K562 (cell line): ENCODE data around the gene MYLK4. TPM values are rescaled to one million over a fixed set of nuclear protein-coding genes. Genes with fewer than 3 reads are reported as not detected.

Source experiments
- ATAC-seq: fragments of 200-7000 bp; cut with Tn5 transposase; 3 replicates; pipeline ENCODE4 v1.9.1; 2020; ENCODE audit warnings: moderate library complexity
- BruUV-seq: library from RNA; stranded (reverse); fragments of 400-500 nt; replicated peaks from 2 replicates; lab custom pipeline; 2021; lab: Mats Ljungman, UMichigan
- CTCF ChIA-PET: fragments of 300-600 bp; formaldehyde crosslinking; extraction: SDS; loops from one replicate; lab custom pipeline; 2021; ENCODE audit warnings: low intra/inter-chr PET ratio; lab: Yijun Ruan, JAX
- POLR2A ChIA-PET: fragments of 300-600, 350-650 bp; sonication (Branson Sonifier 250); formaldehyde crosslinking; extraction: SDS; loops from one replicate; lab custom pipeline; 2021; ENCODE audit warnings: antibody characterized with exemption, inconsistent platforms; lab: Yijun Ruan, JAX
- DNase-seq, 4 experiments: peaks; one replicate each; pipeline versions ENCODE4 v3.0.0 to v3.0.0-alpha.2; 2011 to 2018; ENCODE audit warnings: low spot score in 3 of 4, mixed read lengths in 3 of 4; ENCODE audit errors: extremely low read depth in 1 of 4
- FAIRE-seq: peaks from 2 replicates; lab custom pipeline; 2011; peaks lifted over from hg19 to GRCh38; lab: Jason Lieb, UNC
- H2AFZ ChIP-seq: 2 replicates; pipeline ENCODE4 v1.6.0; 2011; ENCODE audit warnings: low read depth, low read length, control low read depth, inconsistent platforms
- H3K27ac ChIP-seq: fragments of 200-600 bp; 3 replicates; pipeline ENCODE4 v1.8.0; 2011; ENCODE audit warnings: low read depth, mild to moderate bottlenecking, control low read depth, inconsistent platforms, low read length, moderate library complexity, mixed read lengths; ENCODE audit errors: extremely low read depth
- H3K27me3 ChIP-seq, 2 experiments: fragments of 300-600 bp in 1 of 2; 2 replicates in 1 of 2; 3 replicates in 1 of 2; pipeline versions ENCODE4 v1.6.0 to v1.8.0; 2011; ENCODE audit warnings: inconsistent platforms in 2 of 2, low read length in 2 of 2, mild to moderate bottlenecking in 1 of 2, mixed read lengths in 1 of 2, moderate library complexity in 1 of 2; ENCODE audit not compliant: control insufficient read depth in 2 of 2, insufficient read depth in 2 of 2
- H3K36me3 ChIP-seq: fragments of 300-600 bp; 3 replicates; pipeline ENCODE4 v1.8.0; 2011; ENCODE audit warnings: mild to moderate bottlenecking, low read length, inconsistent platforms; ENCODE audit not compliant: control insufficient read depth, insufficient read depth
- H3K4me1 ChIP-seq, 2 experiments: fragments of 200-600 bp in 1 of 2; replicated peaks in 1 of 2; 2 replicates in 1 of 2; 3 replicates in 1 of 2; pipeline versions ENCODE4 v1.5.1 to v1.8.0; 2011; ENCODE audit warnings: inconsistent platforms in 2 of 2, low read length in 2 of 2, mild to moderate bottlenecking in 1 of 2, mixed read lengths in 1 of 2, moderate library complexity in 1 of 2; ENCODE audit not compliant: control insufficient read depth in 2 of 2, insufficient read depth in 2 of 2
- H3K4me2 ChIP-seq: 2 replicates; pipeline ENCODE4 v1.6.1; 2011; ENCODE audit warnings: low read length, control low read depth, inconsistent platforms, mixed read lengths; ENCODE audit not compliant: insufficient read depth
- H3K4me3 ChIP-seq: fragments of 200-600 bp; sonication (generic), shearing (Covaris generic); 2 replicates; pipeline ENCODE4 v1.5.1; 2016; ENCODE audit warnings: control low read depth, inconsistent platforms
- H3K79me2 ChIP-seq: fragments of 200-600 bp; 3 replicates; pipeline ENCODE4 v1.8.0; 2011; ENCODE audit warnings: low read length, inconsistent platforms; ENCODE audit not compliant: control insufficient read depth, insufficient read depth
- H3K9ac ChIP-seq, 2 experiments: 2 replicates each; pipeline versions ENCODE4 v1.6.0 to v1.6.1; 2011; ENCODE audit warnings: low read depth in 2 of 2, low read length in 2 of 2, control low read depth in 1 of 2, inconsistent platforms in 1 of 2, mild to moderate bottlenecking in 1 of 2, mixed read lengths in 1 of 2; ENCODE audit not compliant: insufficient read depth in 1 of 2
- H3K9me1 ChIP-seq: one replicate; pipeline ENCODE4 v1.6.0; 2011; ENCODE audit warnings: inconsistent platforms, mild to moderate bottlenecking, low read length, moderate library complexity; ENCODE audit not compliant: control insufficient read depth, insufficient read depth
- H3K9me3 ChIP-seq: replicated peaks from 2 replicates; pipeline ENCODE4 v1.5.1; 2011; ENCODE audit warnings: low read depth, low read length, inconsistent platforms; ENCODE audit not compliant: control insufficient read depth, insufficient read depth
- H4K20me1 ChIP-seq: replicated peaks from 2 replicates; pipeline ENCODE4 v1.6.1; 2011; ENCODE audit warnings: low read length, inconsistent platforms, mixed read lengths; ENCODE audit not compliant: control insufficient read depth, insufficient read depth
- CBFA2T2 ChIP-seq: fragments of 450-650 bp; conservative IDR thresholded peaks from 2 replicates; pipeline ENCODE4 v1.6.1; 2017; ENCODE audit warnings: mild to moderate bottlenecking
- CEBPG ChIP-seq, 3 experiments: fragments of 200-800 bp in 1 of 3; sonication (Bioruptor generic) in 1 of 3; sonication (generic) in 1 of 3; formaldehyde crosslinking in 1 of 3; IDR thresholded peaks in 2 of 3; conservative IDR thresholded peaks in 1 of 3; 2 replicates each; pipeline versions ENCODE4 v1.6.1 to v1.8.0; 2016 to 2022; ENCODE audit warnings: missing compliant biosample characterization in 2 of 3, missing genetic modification characterization in 2 of 3, mild to moderate bottlenecking in 1 of 3, missing genetic modification reagents in 1 of 3
- CLOCK ChIP-seq: fragments of 250-450 bp; sonication (Bioruptor Pico); IDR thresholded peaks from 2 replicates; pipeline ENCODE4 v1.4.0; 2020; ENCODE audit warnings: mild to moderate bottlenecking, moderate library complexity, borderline replicate concordance
- E2F4 ChIP-seq: sonication (generic); formaldehyde crosslinking; IDR thresholded peaks from 2 replicates; pipeline ENCODE4 v1.8.0; 2022; ENCODE audit warnings: mild to moderate bottlenecking, low read depth, missing genetic modification reagents
- ELF1 ChIP-seq: fragments of 200-800 bp; sonication (Bioruptor generic); IDR thresholded peaks from 2 replicates; pipeline ENCODE4 v1.6.1; 2016; ENCODE audit warnings: missing genetic modification characterization, missing compliant biosample characterization
- ELF4 ChIP-seq: fragments of 450-650 bp; formaldehyde crosslinking; IDR thresholded peaks from 2 replicates; pipeline ENCODE4 v1.4.0; 2022; ENCODE audit warnings: missing genetic modification characterization
- ESRRA ChIP-seq: fragments of 450-650 bp; IDR thresholded peaks from 2 replicates; pipeline ENCODE4 v1.6.1; 2014; ENCODE audit warnings: low read depth, mild to moderate bottlenecking, moderate library complexity, borderline replicate concordance
- GATAD2A ChIP-seq: fragments of 450-650 bp; IDR thresholded peaks from 2 replicates; pipeline ENCODE4 v1.6.1; 2017
- LARP7 ChIP-seq: fragments of 450-650 bp; IDR thresholded peaks from 2 replicates; pipeline ENCODE4 v1.6.1; 2016
- MTA1 ChIP-seq: fragments of 450-650 bp; IDR thresholded peaks from 2 replicates; pipeline ENCODE4 v1.6.1; 2017; ENCODE audit warnings: borderline replicate concordance
- NUFIP1 ChIP-seq: fragments of 450-650 bp; IDR thresholded peaks from 2 replicates; pipeline ENCODE4 v1.6.1; 2018; ENCODE audit not compliant: partially characterized antibody
- PYGO2 ChIP-seq: fragments of 450-650 bp; IDR thresholded peaks from 2 replicates; pipeline ENCODE4 v1.6.1; 2016; ENCODE audit warnings: mild to moderate bottlenecking, missing genetic modification characterization, moderate library complexity, missing compliant biosample characterization
- SIN3B ChIP-seq: fragments of 450-650 bp; IDR thresholded peaks from 2 replicates; pipeline ENCODE4 v1.6.1; 2017; ENCODE audit warnings: low read depth, mild to moderate bottlenecking, moderate library complexity
- ZNF445 ChIP-seq: fragments of 250-450 bp; sonication (Bioruptor Pico); IDR thresholded peaks from 2 replicates; pipeline ENCODE4 v1.4.0; 2020; ENCODE audit warnings: low read depth, mild to moderate bottlenecking, moderate library complexity
- ZNF584 ChIP-seq: fragments of 200-800 bp; sonication (Bioruptor generic); IDR thresholded peaks from 2 replicates; pipeline ENCODE4 v1.6.1; 2016; ENCODE audit warnings: low read depth, mild to moderate bottlenecking, missing genetic modification characterization, missing compliant biosample characterization
- WGBS: fragments of 100-300 bp; shearing (Covaris generic); methylation state at CpG from one replicate; pipeline ENCODE4 v1.1.6; 2016; ENCODE audit warnings: low coverage, mixed read lengths; ENCODE audit not compliant: insufficient coverage; ENCODE audit errors: missing lambda C conversion rate; 5-methylcytosine and 5-hydroxymethylcytosine counted together
- in situ Hi-C: fragments of 300-500 bp; cut with MboI; formaldehyde crosslinking; loops from 4 replicates; pipeline ENCODE4 v1.15.0; 2018; ENCODE audit warnings: inconsistent platforms, mixed read lengths
- intact Hi-C: fragments of 100-400 bp; cut with micrococcal nuclease; formaldehyde crosslinking; loops from 2 replicates; pipeline ENCODE4 v1.14.2; 2022
- polyA plus RNA-seq, 8 experiments: library from polyadenylated mRNA; depleted of rRNA in 4 of 8; stranded (reverse) in 5 of 8; unstranded in 3 of 8; fragments of >200 nt; fragmentation: Nextera tagmentation in 2 of 8; fragmentation: Illumina TruSeq in 1 of 8; extraction: Ambion mirVana in 2 of 8; extraction: Trizol in 1 of 8; gene quantifications; 2 replicates each; pipeline versions ENCODE4 v1.2.1 to v1.2.3, GENCODE V29; 2011 to 2014; ENCODE audit warnings: inconsistent platforms in 1 of 8, missing spikeins in 1 of 8
- total RNA-seq, 7 experiments: library from RNA; depleted of rRNA in 6 of 7; stranded (reverse); fragments of >200 nt in 6 of 7; fragmentation: Illumina TruSeq in 2 of 7; extraction: Trizol in 2 of 7; gene quantifications; 2 replicates each; pipeline versions ENCODE4 v1.2.1 to v1.2.3, GENCODE V29; 2011 to 2021; ENCODE audit warnings: low replicate concordance in 1 of 7
- TF ChIP-seq, protein P1 (sequence below): fragments of 450-650 bp; formaldehyde crosslinking; IDR thresholded peaks from 2 replicates; pipeline ENCODE4 v1.4.0; 2020; ENCODE audit warnings: mild to moderate bottlenecking, moderate library complexity

The MYLK4 gene
- total and polyA plus RNA-seq, 9 of the 15 experiments (the other 6 are each of a cell fraction or from before 2014, with no cell fraction given), result 0.01 to 0.15 (median 0.06) TPM

- BruUV-seq, result no TSS peak
- Histone ChIP-seq H3K27ac (no peak overlapping the region), H4K20me1 (no peaks in the 10 kb centered on the region), H3K9ac (no peak overlapping the region), H3K27me3 (peaks cover 48 to 53% of the 10 kb centered on the region in 2 experiments), H3K36me3 (no peaks in the 10 kb centered on the region), H3K79me2 (no peaks in the 10 kb centered on the region), H2AFZ (no peak overlapping the region), H3K9me1 (no peaks in the 10 kb centered on the region), H3K4me2 (no peak overlapping the region), H3K4me3 (no peak overlapping the region), H3K9me3 (no peaks in the 10 kb centered on the region), H3K4me1 (no peaks in the 10 kb centered on the region)
- no peak for ATAC-seq
- DNase-seq, result no peak
- POLR2A ChIA-PET, result no interaction called here
- CTCF ChIA-PET, result no interaction called here
- intact Hi-C loops (no loop called here), in situ Hi-C loops (no loop called here)
- FAIRE-seq, result no peak
- WGBS, result 4% methylated on average over 12 of the region's 12 CpGs
- TF ChIP-seq ELF1 (tag) (no peak), CLOCK (CRISPR knock-in tag) (no peak), MTA1 (no peak), LARP7 (no peak), E2F4 (CRISPR knock-in tag) (no peak), SIN3B (no peak), CBFA2T2 (no peak), CEBPG (CRISPR knock-in tag; IDR thresholded peaks at IDR 0.05) (no peak), CEBPG (tag; conservative IDR thresholded peaks at IDR 0.05 in 1 of 2, IDR thresholded peaks at IDR 0.05 in 1 of 2) (no peak), ESRRA (no peak), GATAD2A (no peak), ZNF584 (CRISPR knock-in tag) (no peak), ZNF445 (CRISPR knock-in tag) (no peak), NUFIP1 (no peak), PYGO2 (tag) (no peak), ELF4 (no peak)
- TF ChIP-seq, protein P1, sequence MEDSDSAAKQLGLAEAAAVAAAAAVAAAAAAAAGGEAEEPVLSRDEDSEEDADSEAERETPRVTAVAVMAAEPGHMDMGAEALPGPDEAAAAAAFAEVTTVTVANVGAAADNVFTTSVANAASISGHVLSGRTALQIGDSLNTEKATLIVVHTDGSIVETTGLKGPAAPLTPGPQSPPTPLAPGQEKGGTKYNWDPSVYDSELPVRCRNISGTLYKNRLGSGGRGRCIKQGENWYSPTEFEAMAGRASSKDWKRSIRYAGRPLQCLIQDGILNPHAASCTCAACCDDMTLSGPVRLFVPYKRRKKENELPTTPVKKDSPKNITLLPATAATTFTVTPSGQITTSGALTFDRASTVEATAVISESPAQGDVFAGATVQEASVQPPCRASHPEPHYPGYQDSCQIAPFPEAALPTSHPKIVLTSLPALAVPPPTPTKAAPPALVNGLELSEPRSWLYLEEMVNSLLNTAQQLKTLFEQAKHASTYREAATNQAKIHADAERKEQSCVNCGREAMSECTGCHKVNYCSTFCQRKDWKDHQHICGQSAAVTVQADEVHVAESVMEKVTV (CRISPR knock-in tag), result no peak
Observed at GRCh38 chr6:2669067-2669700, 81.5 kb downstream of the MYLK4 start.
